22Rv1 (cell line): ENCODE results near the gene GFPT1.

Experiments
- ZFX ChIP-seq: fragments of 450-650 bp; IDR thresholded peaks from 2 replicates; pipeline ENCODE4 v1.6.1; 2017; ENCODE audit warnings: antibody characterized with exemption, borderline replicate concordance
- TF ChIP-seq, protein P1 (sequence below): fragments of 450-650 bp; IDR thresholded peaks from 2 replicates; pipeline ENCODE4 v1.5.1; 2017; ENCODE audit warnings: mild to moderate bottlenecking

DNA sequence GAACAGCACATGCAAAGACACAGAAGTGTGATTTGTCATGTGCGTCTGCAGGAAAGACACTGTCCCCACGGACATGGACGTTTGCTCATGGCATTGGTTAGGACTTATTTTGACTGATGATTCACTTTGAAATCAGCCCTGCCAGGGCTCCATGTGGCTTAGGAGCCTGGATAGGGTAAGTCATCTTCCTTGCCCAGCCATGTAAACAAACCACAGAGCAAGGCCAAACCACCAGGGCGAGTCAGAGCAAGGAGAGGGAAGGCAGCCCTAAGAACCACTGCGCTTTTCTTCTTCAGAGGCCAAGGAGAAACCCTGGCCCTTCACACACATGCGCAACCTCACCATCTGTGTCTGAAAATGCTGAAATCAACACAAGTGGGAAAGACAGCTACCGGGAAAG lies 88.8 kb downstream of the GFPT1 start:
- TF ChIP-seq, protein P1, sequence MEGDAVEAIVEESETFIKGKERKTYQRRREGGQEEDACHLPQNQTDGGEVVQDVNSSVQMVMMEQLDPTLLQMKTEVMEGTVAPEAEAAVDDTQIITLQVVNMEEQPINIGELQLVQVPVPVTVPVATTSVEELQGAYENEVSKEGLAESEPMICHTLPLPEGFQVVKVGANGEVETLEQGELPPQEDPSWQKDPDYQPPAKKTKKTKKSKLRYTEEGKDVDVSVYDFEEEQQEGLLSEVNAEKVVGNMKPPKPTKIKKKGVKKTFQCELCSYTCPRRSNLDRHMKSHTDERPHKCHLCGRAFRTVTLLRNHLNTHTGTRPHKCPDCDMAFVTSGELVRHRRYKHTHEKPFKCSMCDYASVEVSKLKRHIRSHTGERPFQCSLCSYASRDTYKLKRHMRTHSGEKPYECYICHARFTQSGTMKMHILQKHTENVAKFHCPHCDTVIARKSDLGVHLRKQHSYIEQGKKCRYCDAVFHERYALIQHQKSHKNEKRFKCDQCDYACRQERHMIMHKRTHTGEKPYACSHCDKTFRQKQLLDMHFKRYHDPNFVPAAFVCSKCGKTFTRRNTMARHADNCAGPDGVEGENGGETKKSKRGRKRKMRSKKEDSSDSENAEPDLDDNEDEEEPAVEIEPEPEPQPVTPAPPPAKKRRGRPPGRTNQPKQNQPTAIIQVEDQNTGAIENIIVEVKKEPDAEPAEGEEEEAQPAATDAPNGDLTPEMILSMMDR, result no peak
- no peak for TF ChIP-seq ZFX
